HCT116 (cell line): ENCODE measurements around the gene ERMAP. TPM values are rescaled to one million over a fixed set of nuclear protein-coding genes. Genes with fewer than 3 reads are reported as not detected.

ENCODE experiments used
- ATAC-seq: fragments of 200-7000 bp; cut with Tn5 transposase; 2 replicates; pipeline ENCODE4 v1.9.1; 2020; ENCODE audit warnings: mild to moderate bottlenecking, moderate library complexity
- BruUV-seq: library from RNA; stranded (reverse); fragments of 400-500 nt; replicated peaks from 2 replicates; lab custom pipeline; 2021; lab: Mats Ljungman, UMichigan
- CTCF ChIA-PET: fragments of 300-600 bp; sonication (Branson Sonifier 250); formaldehyde crosslinking; loops from one replicate; lab custom pipeline; 2021; ENCODE audit warnings: antibody characterized with exemption; lab: Charles Lee
- POLR2A ChIA-PET: fragments of 300-600, 350-600 bp; sonication (Branson Sonifier 250); formaldehyde crosslinking; loops from one replicate; lab custom pipeline; 2021; ENCODE audit warnings: antibody characterized with exemption; lab: Charles Lee
- RAD21 ChIA-PET, 2 experiments: fragments of 300-600 bp; sonication (Branson Sonifier 250); formaldehyde crosslinking; loops; one replicate each; lab custom pipeline; 2023; ENCODE audit warnings: low total read pairs in 2 of 2; ENCODE audit not compliant: uncharacterized antibody in 2 of 2, unreplicated experiment in 2 of 2, low non-redundant PET in 1 of 2; lab: Charles Lee
- DNase-seq: peaks from one replicate; pipeline ENCODE4 v3.0.0-alpha.2; 2010; ENCODE audit warnings: low read depth, low spot score
- H2AFZ ChIP-seq: fragments of 200-600 bp; shearing (Covaris generic), sonication (generic); 2 replicates; pipeline ENCODE4 v1.6.1; 2017; ENCODE audit warnings: low read depth, mixed run types, mixed read lengths, antibody characterized with exemption, low read length; ENCODE audit not compliant: poor library complexity, severe bottlenecking
- H3K27ac ChIP-seq: 2 replicates; pipeline ENCODE4 v1.5.1; 2012; ENCODE audit warnings: low read depth, low read length
- H3K27me3 ChIP-seq: fragments of 200-600 bp; sonication (generic); 2 replicates; pipeline ENCODE4 v1.6.1; 2016; ENCODE audit warnings: mixed run types, low read length, mixed read lengths; ENCODE audit not compliant: insufficient read depth
- H3K36me3 ChIP-seq, 2 experiments: fragments of 200-500 bp in 1 of 2; fragments of 200-600 bp in 1 of 2; sonication (Bioruptor generic) in 1 of 2; sonication (generic) in 1 of 2; 2 replicates each; pipeline versions ENCODE4 v1.5.1 to v1.6.1; 2014 to 2016; ENCODE audit warnings: low read length in 2 of 2, inconsistent platforms in 1 of 2, mixed read lengths in 1 of 2, mixed run types in 1 of 2; ENCODE audit not compliant: insufficient read depth in 2 of 2, control insufficient read depth in 1 of 2
- H3K4me1 ChIP-seq, 2 experiments: fragments of 200-600 bp in 1 of 2; sonication (generic) in 1 of 2; 2 replicates each; pipeline versions ENCODE4 v1.5.1 to v1.6.1; 2012 to 2017; ENCODE audit warnings: low read length in 2 of 2, inconsistent platforms in 1 of 2, mild to moderate bottlenecking in 1 of 2, mixed read lengths in 1 of 2, mixed run types in 1 of 2, moderate library complexity in 1 of 2; ENCODE audit not compliant: insufficient read depth in 2 of 2, control insufficient read depth in 1 of 2
- H3K4me2 ChIP-seq: fragments of 200-600 bp; sonication (generic); 2 replicates; pipeline ENCODE4 v1.6.1; 2017; ENCODE audit warnings: mixed run types, low read length, mixed read lengths
- H3K4me3 ChIP-seq, 2 experiments: fragments of 200-600 bp in 1 of 2; sonication (generic) in 1 of 2; replicated peaks in 1 of 2; 2 replicates each; pipeline ENCODE4 v1.5.1; 2011 to 2016; ENCODE audit warnings: low read length in 2 of 2, control low read depth in 1 of 2, low read depth in 1 of 2, mild to moderate bottlenecking in 1 of 2, mixed read lengths in 1 of 2, mixed run types in 1 of 2
- H3K79me2 ChIP-seq: fragments of 200-600 bp; sonication (generic); 2 replicates; pipeline ENCODE4 v1.6.1; 2017; ENCODE audit warnings: mild to moderate bottlenecking, mixed run types, low read length, moderate library complexity, mixed read lengths; ENCODE audit not compliant: insufficient read depth
- H3K9ac ChIP-seq: fragments of 200-600 bp; sonication (generic); 2 replicates; pipeline ENCODE4 v1.6.1; 2016; ENCODE audit warnings: low read length, mixed read lengths
- H3K9me2 ChIP-seq: fragments of 200-600 bp; sonication (generic), shearing (Covaris generic); 2 replicates; pipeline ENCODE4 v1.6.1; 2017; ENCODE audit warnings: mixed run types, mild to moderate bottlenecking, moderate library complexity; ENCODE audit not compliant: insufficient read depth
- H3K9me3 ChIP-seq, 2 experiments: fragments of 200-500 bp in 1 of 2; fragments of 200-600 bp in 1 of 2; sonication (Bioruptor generic) in 1 of 2; sonication (generic) in 1 of 2; 2 replicates each; pipeline ENCODE4 v1.6.1; 2014 to 2017; ENCODE audit warnings: low read length in 2 of 2, mixed read lengths in 2 of 2, inconsistent platforms in 1 of 2, low read depth in 1 of 2, mild to moderate bottlenecking in 1 of 2, mixed run types in 1 of 2, moderate library complexity in 1 of 2; ENCODE audit not compliant: control insufficient read depth in 1 of 2, insufficient read depth in 1 of 2
- H4K20me1 ChIP-seq: fragments of 200-600 bp; sonication (generic), shearing (Covaris generic); 2 replicates; pipeline ENCODE4 v1.6.1; 2017; ENCODE audit warnings: mixed run types, mild to moderate bottlenecking, moderate library complexity; ENCODE audit not compliant: insufficient read depth
- CEBPB ChIP-seq: IDR thresholded peaks from 2 replicates; pipeline ENCODE4 v1.6.1; 2012; ENCODE audit warnings: low read depth
- EGR1 ChIP-seq: IDR thresholded peaks from 2 replicates; pipeline ENCODE4 v1.6.1; 2012; ENCODE audit warnings: low read depth
- FOSL1 ChIP-seq: IDR thresholded peaks from 2 replicates; pipeline ENCODE4 v1.6.1; 2012; ENCODE audit warnings: low read depth
- JUND ChIP-seq: IDR thresholded peaks from 2 replicates; pipeline ENCODE4 v1.6.1; 2012
- POLR2A ChIP-seq: IDR thresholded peaks from 2 replicates; pipeline ENCODE4 v1.7.0; 2011; ENCODE audit warnings: borderline replicate concordance; ENCODE audit not compliant: insufficient read depth, insufficient read length; ENCODE audit errors: extremely low read depth
- POLR2AphosphoS5 ChIP-seq: IDR thresholded peaks from 2 replicates; pipeline ENCODE4 v1.6.1; 2011; ENCODE audit warnings: mild to moderate bottlenecking, low read depth, low read length, moderate library complexity
- RAD21 ChIP-seq: IDR thresholded peaks from 2 replicates; pipeline ENCODE4 v1.6.1; 2012; ENCODE audit warnings: low read depth, mild to moderate bottlenecking
- SP1 ChIP-seq: IDR thresholded peaks from 2 replicates; pipeline ENCODE4 v1.6.1; 2012; ENCODE audit warnings: low read depth
- TCF7L2 ChIP-seq: IDR thresholded peaks from 2 replicates; pipeline ENCODE4 v1.7.0; 2011; ENCODE audit warnings: borderline replicate concordance, inconsistent platforms; ENCODE audit not compliant: insufficient read depth, insufficient read length; ENCODE audit errors: extremely low read depth
- ZFX ChIP-seq: fragments of 450-650 bp; IDR thresholded peaks from 2 replicates; pipeline ENCODE4 v1.6.1; 2017
- ZNF274 ChIP-seq: fragments of 200-500 bp; sonication (Bioruptor generic); IDR thresholded peaks from 2 replicates; pipeline ENCODE4 v1.6.1; 2014; ENCODE audit warnings: mild to moderate bottlenecking, low read depth, low read length, inconsistent platforms
- intact Hi-C: fragments of 100-400 bp; cut with micrococcal nuclease; formaldehyde crosslinking; loops from 2 replicates; pipeline ENCODE4 v1.10.0; 2022
- total RNA-seq: library from RNA; stranded (reverse); gene quantifications from one replicate; pipeline ENCODE4 v1.2.1, GENCODE V29; 2021; ENCODE audit not compliant: unreplicated experiment
- TF ChIP-seq, protein P1 (sequence below): IDR thresholded peaks from 2 replicates; pipeline ENCODE4 v1.6.1; 2012; ENCODE audit warnings: low read depth
- TF ChIP-seq, protein P2 (sequence below): IDR thresholded peaks from 2 replicates; pipeline ENCODE4 v1.6.1; 2012
- TF ChIP-seq, protein P3 (sequence below): IDR thresholded peaks from 2 replicates; pipeline ENCODE4 v1.6.1; 2012

The ERMAP gene
- total RNA-seq, 1 experiment from 2014 or later, result 5.4 TPM

DNA sequence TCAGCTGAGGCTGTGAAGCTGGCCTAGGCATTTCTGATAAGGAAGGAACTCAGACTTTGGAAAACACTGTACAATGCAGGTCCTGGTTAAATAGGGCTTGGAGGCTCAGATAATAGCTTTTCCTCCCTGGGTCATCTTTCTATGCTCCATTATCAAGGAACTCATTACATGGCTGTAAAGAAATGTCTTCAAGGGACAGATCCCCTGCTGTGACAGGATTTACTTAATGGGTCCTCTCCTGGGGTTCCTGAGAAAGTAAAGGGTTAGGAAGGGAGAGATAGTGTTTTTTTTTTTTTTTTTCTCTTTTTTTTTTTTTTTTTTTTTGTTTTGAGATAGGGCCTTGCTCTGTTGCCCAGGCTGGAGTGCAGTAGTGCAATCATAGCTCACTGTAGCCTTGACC is 14.4 kb downstream of the ERMAP start (continued):
- TF ChIP-seq RAD21 (no peak), FOSL1 (no peak), TCF7L2 (no peak), POLR2AphosphoS5 (no peak), EGR1 (no peak)
- TF ChIP-seq, protein P1, sequence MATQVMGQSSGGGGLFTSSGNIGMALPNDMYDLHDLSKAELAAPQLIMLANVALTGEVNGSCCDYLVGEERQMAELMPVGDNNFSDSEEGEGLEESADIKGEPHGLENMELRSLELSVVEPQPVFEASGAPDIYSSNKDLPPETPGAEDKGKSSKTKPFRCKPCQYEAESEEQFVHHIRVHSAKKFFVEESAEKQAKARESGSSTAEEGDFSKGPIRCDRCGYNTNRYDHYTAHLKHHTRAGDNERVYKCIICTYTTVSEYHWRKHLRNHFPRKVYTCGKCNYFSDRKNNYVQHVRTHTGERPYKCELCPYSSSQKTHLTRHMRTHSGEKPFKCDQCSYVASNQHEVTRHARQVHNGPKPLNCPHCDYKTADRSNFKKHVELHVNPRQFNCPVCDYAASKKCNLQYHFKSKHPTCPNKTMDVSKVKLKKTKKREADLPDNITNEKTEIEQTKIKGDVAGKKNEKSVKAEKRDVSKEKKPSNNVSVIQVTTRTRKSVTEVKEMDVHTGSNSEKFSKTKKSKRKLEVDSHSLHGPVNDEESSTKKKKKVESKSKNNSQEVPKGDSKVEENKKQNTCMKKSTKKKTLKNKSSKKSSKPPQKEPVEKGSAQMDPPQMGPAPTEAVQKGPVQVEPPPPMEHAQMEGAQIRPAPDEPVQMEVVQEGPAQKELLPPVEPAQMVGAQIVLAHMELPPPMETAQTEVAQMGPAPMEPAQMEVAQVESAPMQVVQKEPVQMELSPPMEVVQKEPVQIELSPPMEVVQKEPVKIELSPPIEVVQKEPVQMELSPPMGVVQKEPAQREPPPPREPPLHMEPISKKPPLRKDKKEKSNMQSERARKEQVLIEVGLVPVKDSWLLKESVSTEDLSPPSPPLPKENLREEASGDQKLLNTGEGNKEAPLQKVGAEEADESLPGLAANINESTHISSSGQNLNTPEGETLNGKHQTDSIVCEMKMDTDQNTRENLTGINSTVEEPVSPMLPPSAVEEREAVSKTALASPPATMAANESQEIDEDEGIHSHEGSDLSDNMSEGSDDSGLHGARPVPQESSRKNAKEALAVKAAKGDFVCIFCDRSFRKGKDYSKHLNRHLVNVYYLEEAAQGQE, result no peak
- TF ChIP-seq, protein P2, sequence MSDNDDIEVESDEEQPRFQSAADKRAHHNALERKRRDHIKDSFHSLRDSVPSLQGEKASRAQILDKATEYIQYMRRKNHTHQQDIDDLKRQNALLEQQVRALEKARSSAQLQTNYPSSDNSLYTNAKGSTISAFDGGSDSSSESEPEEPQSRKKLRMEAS, result no peak
- TF ChIP-seq, protein P3, sequence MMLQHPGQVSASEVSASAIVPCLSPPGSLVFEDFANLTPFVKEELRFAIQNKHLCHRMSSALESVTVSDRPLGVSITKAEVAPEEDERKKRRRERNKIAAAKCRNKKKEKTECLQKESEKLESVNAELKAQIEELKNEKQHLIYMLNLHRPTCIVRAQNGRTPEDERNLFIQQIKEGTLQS, result no peak

DNA sequence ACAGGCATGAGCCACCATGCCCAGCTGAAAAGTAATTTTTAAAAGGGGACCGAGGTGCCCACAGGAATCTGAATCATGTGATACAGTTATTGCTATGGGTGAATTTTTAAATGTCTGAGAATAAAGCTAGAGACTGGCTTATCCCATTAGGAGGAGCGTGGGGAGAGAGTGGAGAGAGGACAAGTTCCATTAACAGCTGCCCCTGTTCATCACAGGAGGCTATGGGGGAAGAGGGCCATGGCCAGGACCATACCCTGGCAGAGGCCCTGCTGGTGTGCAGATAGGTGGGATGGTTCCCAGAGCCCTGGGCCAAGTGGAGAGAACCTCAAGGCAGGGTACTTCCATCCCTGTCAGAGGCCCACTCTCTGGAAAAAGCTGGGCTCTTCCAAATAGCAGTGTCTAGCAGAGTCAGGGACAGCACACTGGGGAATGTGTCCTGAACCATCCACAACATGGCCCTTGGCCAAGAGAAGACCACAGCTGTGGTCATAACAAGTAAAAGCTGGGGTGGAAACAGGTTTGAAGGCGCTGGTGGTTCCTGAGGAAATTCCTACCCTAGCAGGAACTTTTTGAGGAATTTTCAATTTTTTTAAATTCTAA is 15.8 kb downstream of the ERMAP start:
- intact Hi-C loops, result no loop called here
- CTCF ChIA-PET, result interaction anchor here (1.5 to 1.7 kb wide), 2 partner anchors 14 to 241 kb away, joined by 5 to 6 read pairs; partner anchors contain the start of gene ZNF691
- Histone ChIP-seq H3K4me2 (no peak overlapping the region), H3K4me3 (no peak overlapping the region), H3K9me2 (no peaks in the 10 kb centered on the region), H3K36me3 (no peaks in the 10 kb centered on the region), H2AFZ (no peak overlapping the region), H3K9me3 (no peaks in the 10 kb centered on the region), H4K20me1 (no peaks in the 10 kb centered on the region), H3K79me2 (no peaks in the 10 kb centered on the region), H3K27ac (no peak overlapping the region), H3K4me1 (no peaks in the 10 kb centered on the region), H3K9ac (no peak overlapping the region), H3K27me3 (no peaks in the 10 kb centered on the region)
- POLR2A ChIA-PET, result interaction anchor here (1.1 to 2.5 kb wide), 2 partner anchors 12 to 13 kb away, joined by 3 to 7 read pairs; partner anchors contain the start of gene ZNF691
- BruUV-seq, result no TSS peak
- ATAC-seq (no peak), DNase-seq (no peak)
- RAD21 ChIA-PET, result no interaction called here
- no peak for TF ChIP-seq SP1
- no peak for TF ChIP-seq EGR1
- no peak for TF ChIP-seq JUND
- no peak for TF ChIP-seq POLR2A
- no peak for TF ChIP-seq ZFX
- TF ChIP-seq ZNF274, result no peak
- no peak for TF ChIP-seq CEBPB
- no peak for TF ChIP-seq POLR2AphosphoS5
